Muscle layer of duodenum (tissue), 2 donors: ENCODE data around the gene ASMT.
"Not testable (repeated sequence)": the region's sequence is repeated elsewhere in the genome, so short reads cannot be mapped to it uniquely, and the experiment has no call there.

Experiments used
- H3K27ac ChIP-seq: one replicate; pipeline ENCODE4 v1.7.0; 2013; ENCODE audit warnings: mild to moderate bottlenecking, low read length
- H3K27me3 ChIP-seq: one replicate; pipeline ENCODE4 v1.7.0; 2013; ENCODE audit warnings: low read depth, mild to moderate bottlenecking, control low read depth, low read length
- H3K36me3 ChIP-seq, 2 donors: one replicate each; pipeline ENCODE4 v1.7.0; 2013; ENCODE audit warnings: low read length in 2 of 2, control low read depth in 1 of 2, mild to moderate bottlenecking in 1 of 2; ENCODE audit not compliant: insufficient read depth in 2 of 2, control insufficient read depth in 1 of 2
- H3K4me1 ChIP-seq, 2 donors: one replicate each; pipeline ENCODE4 v1.7.0; 2013; ENCODE audit warnings: low read length in 2 of 2, mild to moderate bottlenecking in 2 of 2, control low read depth in 1 of 2, moderate library complexity in 1 of 2; ENCODE audit not compliant: insufficient read depth in 2 of 2, control insufficient read depth in 1 of 2
- H3K4me3 ChIP-seq, 2 donors: one replicate each; pipeline ENCODE4 v1.7.0; 2013; ENCODE audit warnings: low read length in 2 of 2, low read depth in 1 of 2, mild to moderate bottlenecking in 1 of 2
- H3K9me3 ChIP-seq, 2 donors: one replicate each; pipeline ENCODE4 v1.7.0; 2013; ENCODE audit warnings: low read length in 2 of 2, control low read depth in 1 of 2, mild to moderate bottlenecking in 1 of 2; ENCODE audit not compliant: control insufficient read depth in 1 of 2
- donor health status: healthy.

The ASMT gene

DNA sequence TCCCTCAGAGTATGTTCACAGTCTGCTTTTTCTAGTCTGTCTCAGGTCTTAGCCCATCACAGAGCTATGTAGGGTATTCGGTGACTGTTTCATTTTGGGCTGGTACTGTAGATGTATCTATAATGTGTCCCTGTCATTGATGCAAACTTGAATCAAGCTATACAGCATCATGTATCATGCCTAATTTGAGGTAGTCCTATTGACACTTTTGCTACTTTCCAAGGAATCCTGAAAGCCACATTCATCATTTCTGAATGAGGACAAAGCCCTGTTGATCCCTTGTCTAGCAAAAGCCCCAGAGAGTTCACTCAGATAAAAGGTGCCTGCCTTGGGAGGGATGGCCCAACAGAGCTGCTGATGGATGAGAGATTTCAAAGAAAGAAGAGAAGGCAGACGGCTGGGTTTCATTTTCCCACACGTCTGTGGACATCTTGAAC, 70.6 kb downstream of the ASMT start:
- H3K4me1 ChIP-seq, H3K4me3 ChIP-seq, H3K27ac ChIP-seq, H3K27me3 ChIP-seq, H3K9me3 ChIP-seq, H3K36me3 ChIP-seq: not testable (repeated sequence)

DNA sequence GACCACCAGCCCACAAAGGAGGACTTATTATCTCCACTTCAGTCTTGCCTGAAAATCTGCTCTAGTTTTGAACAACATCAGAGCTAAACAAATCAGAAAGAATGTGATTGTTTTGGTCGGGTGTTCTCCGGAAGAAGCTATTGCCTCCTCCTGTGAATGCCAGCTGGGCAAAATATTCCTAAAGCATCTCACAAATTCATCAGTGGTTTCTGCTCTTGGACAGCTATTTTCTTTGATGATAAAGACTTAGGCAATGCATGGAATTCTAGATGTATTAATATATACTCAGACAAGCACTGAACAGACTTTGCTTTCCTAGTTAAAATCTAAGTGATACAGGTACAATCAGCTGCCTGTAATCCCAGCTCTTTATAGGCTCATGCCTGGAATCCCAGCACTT, 71.8 kb downstream of the ASMT start:
- H3K9me3 ChIP-seq = peaks cover 0 to 2% of the 10 kb centered on the region in 2 donors
- H3K27ac ChIP-seq = no peak overlapping the region
- H3K27me3 ChIP-seq = no peaks in the 10 kb centered on the region
- no peaks in the 10 kb centered on the region for H3K36me3 ChIP-seq
- no peak overlapping the region for H3K4me3 ChIP-seq
- no peaks in the 10 kb centered on the region for H3K4me1 ChIP-seq
